ENCODE measurements around the gene CLHC1. TPM values are rescaled to one million over a fixed set of nuclear protein-coding genes. Genes with fewer than 3 reads are reported as not detected.
"Not testable (repeated sequence)": the region's sequence is repeated elsewhere in the genome, so short reads cannot be mapped to it uniquely, and the experiment has no call there.

The CLHC1 gene
- total RNA-seq, 1 experiment from 2014 or later: 9.2 TPM

GRCh38 chr2:55196526-55196925 lies 35.6 kb downstream of the CLHC1 start:
- H3K4me3 Mint-ChIP-seq: no peak overlapping the region
- no peak overlapping the region for H3K27ac ChIP-seq (ENCODE audit: insufficient read length, low read depth, low read length)
- peaks cover 4 to 19% (median 13%) of the 10 kb centered on the region in 3 experiments for H3K36me3 Mint-ChIP-seq (ENCODE audit: insufficient read depth in 1 of 3, low read depth in 3 of 3)
- no peak overlapping the region for H2BK120ac ChIP-seq (ENCODE audit: low read depth, low read length, poor library complexity, severe bottlenecking)
- no peaks in the 10 kb centered on the region for H3K4me1 ChIP-seq (ENCODE audit: insufficient read depth, low read length)
- no peak overlapping the region for H4K91ac ChIP-seq (ENCODE audit: insufficient read length, low read depth, low read length)
- H3K27me3 ChIP-seq (ENCODE audit: insufficient read depth, low read length): no peaks in the 10 kb centered on the region
- no peak overlapping the region for H4K8ac ChIP-seq (replicated peaks; ENCODE audit: insufficient read length, low read depth, low read length)
- H3K27ac Mint-ChIP-seq: no peak overlapping the region; a peak in 1 of 7 replicates
- no peak overlapping the region for H3K4me2 ChIP-seq (ENCODE audit: insufficient read depth, insufficient read length, low read length)
- no peak overlapping the region for H3K9ac ChIP-seq (ENCODE audit: extremely low read depth, insufficient read length, low read length)
- no peaks in the 10 kb centered on the region for H3K79me1 ChIP-seq (ENCODE audit: insufficient read depth, low read depth, low read length, poor library complexity, severe bottlenecking)
- no peak overlapping the region for H3K14ac ChIP-seq (ENCODE audit: insufficient read depth, low read length)
- no peaks in the 10 kb centered on the region for H3K23me2 ChIP-seq (ENCODE audit: insufficient read length, low read depth, low read length, poor library complexity, severe bottlenecking)
- no peak overlapping the region for H2AK5ac ChIP-seq (ENCODE audit: insufficient read length, low read length)
- H3K9me3 Mint-ChIP-seq: peaks cover 3% of the 10 kb centered on the region in 2 experiments; a peak in 3 of 5 replicates
- H2BK15ac ChIP-seq (ENCODE audit: low read depth, low read length): no peak overlapping the region
- no peak for DNase-seq
- peaks cover 4% of the 10 kb centered on the region for H4K20me1 ChIP-seq (ENCODE audit: control insufficient read depth, insufficient read depth, insufficient read length)
- no peak overlapping the region for H3K23ac ChIP-seq (ENCODE audit: insufficient read length, low read depth, low read length)
- no peak overlapping the region for H2BK5ac ChIP-seq (ENCODE audit: insufficient read length, low read length)
- no peak for TF ChIP-seq CTCF (conservative IDR thresholded peaks at IDR 0.05)
- H3K27me3 Mint-ChIP-seq (ENCODE audit: low read depth): no peaks in the 10 kb centered on the region; the same call in 1 of the 2 replicates
- H3K9me3 ChIP-seq (ENCODE audit: control insufficient read depth, low read depth, low read length): no peaks in the 10 kb centered on the region
- no peak overlapping the region for H2AFZ ChIP-seq (ENCODE audit: low read length)
- no peak overlapping the region for H3K18ac ChIP-seq (ENCODE audit: insufficient read length, low read depth, low read length)
- H2BK20ac ChIP-seq (ENCODE audit: low read depth, low read length, poor library complexity, severe bottlenecking): no peak overlapping the region
- H3K4me1 Mint-ChIP-seq: no peaks in the 10 kb centered on the region
- no CpG with 5 or more reads among the region's 2 CpGs for WGBS (ENCODE audit: extremely low coverage, insufficient read length, low lambda C conversion rate)
- no peak overlapping the region for H3K56ac ChIP-seq (ENCODE audit: insufficient read length, low read depth, low read length)
- H3K79me2 ChIP-seq (ENCODE audit: insufficient read depth, low read length): no peaks in the 10 kb centered on the region
- H2BK12ac ChIP-seq (ENCODE audit: insufficient read length, low read depth, low read length): no peak overlapping the region
- no peak overlapping the region for H3T11ph ChIP-seq (ENCODE audit: low read length)
- H3K4ac ChIP-seq (ENCODE audit: low read depth, low read length): no peak overlapping the region
- no peak overlapping the region for H4K5ac ChIP-seq (ENCODE audit: insufficient read length, low read depth, low read length)

- not testable (repeated sequence) for H3K23me2 ChIP-seq (ENCODE audit: insufficient read length, low read depth, low read length, poor library complexity, severe bottlenecking); H3K56ac ChIP-seq (ENCODE audit: insufficient read length, low read depth, low read length); H3K79me1 ChIP-seq (ENCODE audit: insufficient read depth, low read depth, low read length, poor library complexity, severe bottlenecking); H4K5ac ChIP-seq (ENCODE audit: insufficient read length, low read depth, low read length); H2BK12ac ChIP-seq (ENCODE audit: insufficient read length, low read depth, low read length); H3K9me3 Mint-ChIP-seq; H4K20me1 ChIP-seq (ENCODE audit: control insufficient read depth, insufficient read depth, insufficient read length); H2BK120ac ChIP-seq (ENCODE audit: low read depth, low read length, poor library complexity, severe bottlenecking); H2BK5ac ChIP-seq (ENCODE audit: insufficient read length, low read length); H2BK20ac ChIP-seq (ENCODE audit: low read depth, low read length, poor library complexity, severe bottlenecking); H3K4me1 Mint-ChIP-seq; H3K23ac ChIP-seq (ENCODE audit: insufficient read length, low read depth, low read length); H3K79me2 ChIP-seq (ENCODE audit: insufficient read depth, low read length); H3K4me2 ChIP-seq (ENCODE audit: insufficient read depth, insufficient read length, low read length); H3K4ac ChIP-seq (ENCODE audit: low read depth, low read length); H3K27ac ChIP-seq (ENCODE audit: insufficient read length, low read depth, low read length); H3K4me3 Mint-ChIP-seq; H2BK15ac ChIP-seq (ENCODE audit: low read depth, low read length); DNase-seq; H3T11ph ChIP-seq (ENCODE audit: low read length); H4K91ac ChIP-seq (ENCODE audit: insufficient read length, low read depth, low read length); H4K8ac ChIP-seq (replicated peaks; ENCODE audit: insufficient read length, low read depth, low read length); H3K9ac ChIP-seq (ENCODE audit: extremely low read depth, insufficient read length, low read length); H3K9me3 ChIP-seq (ENCODE audit: control insufficient read depth, low read depth, low read length); H3K18ac ChIP-seq (ENCODE audit: insufficient read length, low read depth, low read length); H2AFZ ChIP-seq (ENCODE audit: low read length); H3K27me3 Mint-ChIP-seq (ENCODE audit: low read depth); H3K27ac Mint-ChIP-seq; H3K14ac ChIP-seq (ENCODE audit: insufficient read depth, low read length); H3K27me3 ChIP-seq (ENCODE audit: insufficient read depth, low read length); H2AK5ac ChIP-seq (ENCODE audit: insufficient read length, low read length); H3K4me1 ChIP-seq (ENCODE audit: insufficient read depth, low read length)
- peaks cover 2 to 12% (median 4%) of the 10 kb centered on the region in 3 experiments; a peak in 5 of 7 replicates for H3K36me3 Mint-ChIP-seq (ENCODE audit: insufficient read depth in 1 of 3, low read depth in 3 of 3)
- no CpG with 5 or more reads among the region's 2 CpGs for WGBS (ENCODE audit: extremely low coverage, insufficient read length, low lambda C conversion rate)
Observed at GRCh38 chr2:55191888-55192287, 40.2 kb downstream of the CLHC1 start.

Data from H9 (cell line).